HG03103 (cell line): ENCODE results near the gene SUB1.

Experiments
- ATAC-seq: cut with Tn5 transposase; IDR thresholded peaks from one replicate; pipeline ENCODE4 v1.9.1; 2021; ENCODE audit warnings: low read depth; ENCODE audit not compliant: unreplicated experiment

Gene SUB1

GRCh38 chr5:32638309-32638708 is 53.0 kb downstream of the SUB1 start:
- ATAC-seq: no peak

GRCh38 chr5:32639943-32640342 is 54.6 kb downstream of the SUB1 start:
- no peak for ATAC-seq

- no peak for ATAC-seq
Observed at GRCh38 chr5:32642276-32643002, 57.1 kb downstream of the SUB1 start.

GRCh38 chr5:32645246-32645645 is 59.9 kb downstream of the SUB1 start:
- ATAC-seq: no peak

- ATAC-seq: no peak
Observed at GRCh38 chr5:32646061-32646969, 61.0 kb downstream of the SUB1 start.

GRCh38 chr5:32651088-32651487 is 65.7 kb downstream of the SUB1 start:
- no peak for ATAC-seq

- ATAC-seq: no peak
Observed at GRCh38 chr5:32651638-32652037, 66.3 kb downstream of the SUB1 start.
